H1 (cell line): Measurements from ENCODE around the gene CCR2. TPM values are rescaled to one million over a fixed set of nuclear protein-coding genes. Genes with fewer than 3 reads are reported as not detected.

Experiments
- CBX5 ChIP-seq: fragments of 300-800, 300-1000 bp; sonication (generic); IDR thresholded peaks from 2 replicates; pipeline ENCODE4 v1.7.1; 2016; ENCODE audit warnings: antibody characterized with exemption, low read length, low read depth
- CHD2 ChIP-seq: IDR thresholded peaks from 2 replicates; pipeline ENCODE4 v1.6.1; 2012; ENCODE audit warnings: low read length, improper control_type of control experiment
- CTBP2 ChIP-seq: IDR thresholded peaks from 2 replicates; pipeline ENCODE4 v1.7.0; 2011; ENCODE audit warnings: borderline replicate concordance, mild to moderate bottlenecking, moderate library complexity, mixed read lengths, low read length; ENCODE audit not compliant: insufficient read depth, insufficient read length
- GTF2F1 ChIP-seq: IDR thresholded peaks from 2 replicates; pipeline ENCODE4 v1.6.1; 2012; ENCODE audit warnings: low read depth, low read length, improper control_type of control experiment, borderline replicate concordance
- MAFK ChIP-seq: IDR thresholded peaks from 2 replicates; pipeline ENCODE4 v1.6.1; 2012; ENCODE audit warnings: low read depth, mild to moderate bottlenecking, improper control_type of control experiment, low read length
- NANOG ChIP-seq: IDR thresholded peaks from 2 replicates; pipeline ENCODE4 v1.6.1; 2011; ENCODE audit warnings: low read length, low read depth, mild to moderate bottlenecking, inconsistent platforms; ENCODE audit not compliant: insufficient read depth, poor library complexity, severe bottlenecking
- RNF2 ChIP-seq: fragments of 200-900, 300-1000 bp; sonication (generic); IDR thresholded peaks from 2 replicates; pipeline ENCODE4 v1.7.1; 2016; ENCODE audit warnings: borderline replicate concordance, low read depth, mild to moderate bottlenecking, antibody characterized with exemption, low read length; ENCODE audit not compliant: poor library complexity, severe bottlenecking; ENCODE audit errors: missing control alignments
- SUZ12 ChIP-seq: fragments of 200-600 bp; sonication (generic); IDR thresholded peaks from 2 replicates; pipeline ENCODE4 v1.6.1; 2012; ENCODE audit warnings: mild to moderate bottlenecking, inconsistent platforms, low read length, moderate library complexity, mixed read lengths
- TBP ChIP-seq: IDR thresholded peaks from 2 replicates; pipeline ENCODE4 v1.6.1; 2011; ENCODE audit warnings: low read depth, low read length, improper control_type of control experiment
- polyA plus RNA-seq, 7 experiments: library from polyadenylated mRNA; depleted of rRNA in 3 of 7; stranded (reverse) in 5 of 7; unstranded in 2 of 7; fragments of >200 nt in 5 of 7; fragments of 200-250 nt in 2 of 7; gene quantifications; 1 replicate in 5 of 7; 2 replicates in 1 of 7; 4 replicates in 1 of 7; pipeline versions ENCODE4 v1.2.1 to v1.2.3, GENCODE V29; 2011 to 2013; ENCODE audit warnings: missing spikeins in 2 of 7, mixed read lengths in 2 of 7
- total RNA-seq: library from RNA; stranded (reverse); fragmentation: NEBNext Ultra II Directional; extraction: Animal tissue kit (Norgen Biotek cat#: 25700); gene quantifications from 2 replicates; pipeline ENCODE4 v1.2.1, GENCODE V29; 2021

Gene CCR2
- total and polyA plus RNA-seq, 2 of the 8 experiments (the other 6 are each of a cell fraction or from before 2014, with no cell fraction given) = not detected

DNA sequence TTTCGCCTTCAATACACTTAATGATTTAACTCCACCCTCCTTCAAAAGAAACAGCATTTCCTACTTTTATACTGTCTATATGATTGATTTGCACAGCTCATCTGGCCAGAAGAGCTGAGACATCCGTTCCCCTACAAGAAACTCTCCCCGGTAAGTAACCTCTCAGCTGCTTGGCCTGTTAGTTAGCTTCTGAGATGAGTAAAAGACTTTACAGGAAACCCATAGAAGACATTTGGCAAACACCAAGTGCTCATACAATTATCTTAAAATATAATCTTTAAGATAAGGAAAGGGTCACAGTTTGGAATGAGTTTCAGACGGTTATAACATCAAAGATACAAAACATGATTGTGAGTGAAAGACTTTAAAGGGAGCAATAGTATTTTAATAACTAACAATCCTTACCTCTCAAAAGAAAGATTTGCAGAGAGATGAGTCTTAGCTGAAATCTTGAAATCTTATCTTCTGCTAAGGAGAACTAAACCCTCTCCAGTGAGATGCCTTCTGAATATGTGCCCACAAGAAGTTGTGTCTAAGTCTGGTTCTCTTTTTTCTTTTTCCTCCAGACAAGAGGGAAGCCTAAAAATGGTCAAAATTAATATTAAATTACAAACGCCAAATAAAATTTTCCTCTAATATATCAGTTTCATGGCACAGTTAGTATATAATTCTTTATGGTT is 17.1 kb downstream of the CCR2 start, which contains the start of gene CCR5 (continued):
- TF ChIP-seq NANOG (no peak), CHD2 (no peak), CBX5 (no peak), SUZ12 (no peak), MAFK (no peak), GTF2F1 (no peak), RNF2 (no peak), CTBP2 (no peak), TBP (no peak)
